Esophagus muscularis mucosa (tissue), 4 donors: Measurements from ENCODE around the gene CD300LF. TPM values are rescaled to one million over a fixed set of nuclear protein-coding genes. Genes with fewer than 3 reads are reported as not detected.

Source experiments
- DNase-seq: peaks from one replicate; pipeline ENCODE4 v3.0.0-alpha.2; 2017; ENCODE audit errors: extremely low spot score
- H3K27ac ChIP-seq, 4 donors: fragments of 200-600 bp; sonication (generic); replicated peaks in 1 of 4; 1 replicate in 3 of 4; 2 replicates in 1 of 4; pipeline ENCODE4 v1.5.1; 2016 to 2019; ENCODE audit warnings: mild to moderate bottlenecking in 1 of 4
- H3K27me3 ChIP-seq, 4 donors: fragments of 200-600 bp; sonication (generic); one replicate each; pipeline versions ENCODE4 v1.5.1 to v1.6.0; 2016 to 2019
- H3K36me3 ChIP-seq, 4 donors: fragments of 200-600 bp; sonication (generic); one replicate each; pipeline ENCODE4 v1.5.1; 2016 to 2019
- H3K4me1 ChIP-seq, 4 donors: fragments of 200-600 bp; sonication (generic); one replicate each; pipeline ENCODE4 v1.5.1; 2016 to 2019
- H3K4me3 ChIP-seq, 4 donors: fragments of 200-600 bp; sonication (generic); 1 replicate in 2 of 4; 2 replicates in 2 of 4; pipeline ENCODE4 v1.5.1; 2016 to 2019; ENCODE audit warnings: mild to moderate bottlenecking in 4 of 4, moderate library complexity in 1 of 4
- H3K9me3 ChIP-seq, 4 donors: fragments of 200-600 bp; sonication (generic); 1 replicate in 3 of 4; 2 replicates in 1 of 4; pipeline ENCODE4 v1.5.1; 2016 to 2019
- EP300 ChIP-seq: sonication (generic); formaldehyde crosslinking; IDR thresholded peaks from one replicate; pipeline ENCODE4 v1.6.1; 2017; ENCODE audit warnings: antibody characterized with exemption
- POLR2A ChIP-seq: fragments of 450-650 bp; IDR thresholded peaks from one replicate; pipeline ENCODE4 v1.6.1; 2017; ENCODE audit warnings: antibody characterized with exemption, moderate library complexity, mild to moderate bottlenecking, low read depth
- POLR2AphosphoS5 ChIP-seq, 2 donors: sonication (generic); formaldehyde crosslinking; IDR thresholded peaks; one replicate each; pipeline ENCODE4 v1.6.1; 2017; ENCODE audit warnings: antibody characterized with exemption in 2 of 2
- WGBS: methylation state at CpG from one replicate; pipeline ENCODE4 v1.1.5; 2018; 5-methylcytosine and 5-hydroxymethylcytosine counted together
- intact Hi-C: fragments of 100-400 bp; cut with DNase I; formaldehyde crosslinking; loops from one replicate; pipeline ENCODE4 v1.15.1; 2023
- total RNA-seq, 4 donors: library from RNA; depleted of rRNA; stranded (reverse); fragments of >200 nt; gene quantifications; one replicate each; pipeline versions ENCODE4 v1.1.0 to v1.2.1, GENCODE V29; 2016
- TF ChIP-seq, protein P1 (sequence below), 3 experiments: fragments of 200-600 bp in 2 of 3; fragments of 450-650 bp in 1 of 3; sonication (generic) in 2 of 3; IDR thresholded peaks; one replicate each; pipeline ENCODE4 v1.5.1; 2017 to 2019; ENCODE audit warnings: antibody characterized with exemption in 3 of 3, mild to moderate bottlenecking in 2 of 3, moderate library complexity in 1 of 3

The CD300LF gene
- total RNA-seq, 4 donors from 2014 or later: 0.26 to 0.99 (median 0.42) TPM; not detected in 1

DNA sequence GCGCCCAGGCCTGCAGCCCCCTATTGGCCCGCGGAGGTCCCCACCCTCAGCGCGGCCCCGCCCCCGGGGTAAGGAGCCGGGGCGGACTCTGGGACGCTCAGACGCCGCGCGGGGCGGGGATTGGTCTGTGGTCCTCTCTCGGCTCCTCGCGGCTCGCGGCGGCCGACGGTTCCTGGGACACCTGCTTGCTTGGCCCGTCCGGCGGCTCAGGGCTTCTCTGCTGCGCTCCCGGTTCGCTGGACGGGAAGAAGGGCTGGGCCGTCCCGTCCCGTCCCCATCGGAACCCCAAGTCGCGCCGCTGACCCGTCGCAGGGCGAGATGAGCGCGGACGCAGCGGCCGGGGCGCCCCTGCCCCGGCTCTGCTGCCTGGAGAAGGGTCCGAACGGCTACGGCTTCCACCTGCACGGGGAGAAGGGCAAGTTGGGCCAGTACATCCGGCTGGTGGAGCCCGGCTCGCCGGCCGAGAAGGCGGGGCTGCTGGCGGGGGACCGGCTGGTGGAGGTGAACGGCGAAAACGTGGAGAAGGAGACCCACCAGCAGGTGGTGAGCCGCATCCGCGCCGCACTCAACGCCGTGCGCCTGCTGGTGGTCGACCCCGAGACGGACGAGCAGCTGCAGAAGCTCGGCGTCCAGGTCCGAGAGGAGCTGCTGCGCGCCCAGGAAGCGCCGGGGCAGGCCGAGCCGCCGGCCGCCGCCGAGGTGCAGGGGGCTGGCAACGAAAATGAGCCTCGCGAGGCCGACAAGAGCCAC lies 36.0 kb upstream of the CD300LF start, which contains the start of gene NHERF1:
Gene NHERF1 (plus strand): TSS at position 100 of the 750 bp plus-strand sequence. CDS start 219 bp downstream, at position 319.
- no CpG with 5 or more reads among the region's 90 CpGs for WGBS
- TF ChIP-seq POLR2AphosphoS5 (IDR thresholded peaks at IDR 0.05) (peak; percentile 92 to 97), EP300 (no peak), POLR2A (peak; percentile 91)
- TF ChIP-seq, protein P1, sequence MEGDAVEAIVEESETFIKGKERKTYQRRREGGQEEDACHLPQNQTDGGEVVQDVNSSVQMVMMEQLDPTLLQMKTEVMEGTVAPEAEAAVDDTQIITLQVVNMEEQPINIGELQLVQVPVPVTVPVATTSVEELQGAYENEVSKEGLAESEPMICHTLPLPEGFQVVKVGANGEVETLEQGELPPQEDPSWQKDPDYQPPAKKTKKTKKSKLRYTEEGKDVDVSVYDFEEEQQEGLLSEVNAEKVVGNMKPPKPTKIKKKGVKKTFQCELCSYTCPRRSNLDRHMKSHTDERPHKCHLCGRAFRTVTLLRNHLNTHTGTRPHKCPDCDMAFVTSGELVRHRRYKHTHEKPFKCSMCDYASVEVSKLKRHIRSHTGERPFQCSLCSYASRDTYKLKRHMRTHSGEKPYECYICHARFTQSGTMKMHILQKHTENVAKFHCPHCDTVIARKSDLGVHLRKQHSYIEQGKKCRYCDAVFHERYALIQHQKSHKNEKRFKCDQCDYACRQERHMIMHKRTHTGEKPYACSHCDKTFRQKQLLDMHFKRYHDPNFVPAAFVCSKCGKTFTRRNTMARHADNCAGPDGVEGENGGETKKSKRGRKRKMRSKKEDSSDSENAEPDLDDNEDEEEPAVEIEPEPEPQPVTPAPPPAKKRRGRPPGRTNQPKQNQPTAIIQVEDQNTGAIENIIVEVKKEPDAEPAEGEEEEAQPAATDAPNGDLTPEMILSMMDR (IDR thresholded peaks at IDR 0.05): peak in 2 of 3 experiments; percentile 2 to 4
- no peaks in the 10 kb centered on the region for H3K9me3 ChIP-seq
- intact Hi-C loops: loop anchor here (2.0 kb wide), 1 partner anchor 28 kb away; the partner anchor contains the start of gene NAT9
- peaks cover 34 to 66% (median 60%) of the 10 kb centered on the region in 4 donors for H3K4me1 ChIP-seq
- peak; percentile 97 for DNase-seq
- peak within 1 kb of the TSS; percentile 72 to 86 (median 79) for H3K27ac ChIP-seq
- H3K4me3 ChIP-seq: peak within 1 kb of the TSS; percentile 69 to 88 (median 74)
- no peaks in the 10 kb centered on the region for H3K36me3 ChIP-seq
- peaks cover 0 to 36% (median 0%) of the 10 kb centered on the region in 4 donors for H3K27me3 ChIP-seq

DNA sequence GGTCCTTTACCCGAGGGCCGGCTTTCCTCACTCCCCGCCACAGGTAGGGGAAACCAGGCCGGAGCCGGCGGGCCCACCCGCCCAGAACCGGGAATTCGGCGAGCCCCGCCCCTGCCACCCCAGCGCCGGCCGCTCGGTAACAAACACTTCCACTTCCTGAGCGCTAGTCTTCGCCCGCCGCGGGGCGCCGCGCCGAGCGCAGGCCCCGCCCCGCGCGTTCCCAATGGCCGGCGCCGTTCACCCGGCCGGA lies 35.5 kb upstream of the CD300LF start:
- Histone ChIP-seq H3K9me3 (no peaks in the 10 kb centered on the region), H3K4me3 (peak overlapping the region; percentile 69 to 88 (median 74)), H3K36me3 (no peaks in the 10 kb centered on the region), H3K27ac (peak overlapping the region; percentile 71 to 86 (median 74)), H3K27me3 (peaks cover 0 to 41% (median 0%) of the 10 kb centered on the region in 4 donors), H3K4me1 (peaks cover 34 to 66% (median 60%) of the 10 kb centered on the region in 4 donors)
- TF ChIP-seq, protein P1 (IDR thresholded peaks at IDR 0.05): peak in 2 of 3 experiments; percentile 20 to 35
- no peak for TF ChIP-seq POLR2A
- WGBS: 1% methylated on average over 27 of the region's 34 CpGs
- no peak for DNase-seq
- intact Hi-C loops: loop anchor here (2.0 kb wide), 1 partner anchor 29 kb away; the partner anchor contains the start of gene NAT9

GRCh38 chr17:74746922-74747321 lies 34.2 kb upstream of the CD300LF start:
- intact Hi-C loops: no loop called here
- peaks cover 37 to 73% (median 63%) of the 10 kb centered on the region in 4 donors for H3K4me1 ChIP-seq

GRCh38 chr17:74746376-74746775 lies 33.7 kb upstream of the CD300LF start:
- DNase-seq: no peak
- H3K27me3 ChIP-seq: peaks cover 0 to 59% (median 0%) of the 10 kb centered on the region in 4 donors
- H3K27ac ChIP-seq: no peak overlapping the region
- H3K4me3 ChIP-seq: no peak overlapping the region
- WGBS: 89% methylated on average over 5 of the region's 5 CpGs
- intact Hi-C loops: no loop called here
- H3K36me3 ChIP-seq: no peaks in the 10 kb centered on the region
- no peaks in the 10 kb centered on the region for H3K9me3 ChIP-seq
- peaks cover 34 to 68% (median 58%) of the 10 kb centered on the region in 4 donors for H3K4me1 ChIP-seq
- TF ChIP-seq POLR2AphosphoS5 (IDR thresholded peaks at IDR 0.05) (no peak), EP300 (no peak), POLR2A (no peak)
- TF ChIP-seq, protein P1 (IDR thresholded peaks at IDR 0.05): no peak

More at GRCh38 chr17:74746922-74747321, 34.2 kb upstream of the CD300LF start:
- Histone ChIP-seq H3K36me3 (no peaks in the 10 kb centered on the region), H3K4me3 (no peak overlapping the region), H3K9me3 (no peaks in the 10 kb centered on the region), H3K27me3 (peaks cover 0 to 54% (median 0%) of the 10 kb centered on the region in 4 donors), H3K27ac (peak overlapping the region in 2 of 4 donors; percentile 20 to 86)
- 63% methylated on average over 3 of the region's 6 CpGs for WGBS
- no peak for TF ChIP-seq POLR2AphosphoS5 (IDR thresholded peaks at IDR 0.05)
- TF ChIP-seq POLR2A: no peak
- TF ChIP-seq, protein P1 (IDR thresholded peaks at IDR 0.05): no peak
- no peak for TF ChIP-seq EP300
- no peak for DNase-seq
